Measurements from ENCODE around the gene LEO1. TPM values are rescaled to one million over a fixed set of nuclear protein-coding genes. Genes with fewer than 3 reads are reported as not detected.

Gene LEO1
- polyA plus RNA-seq (2013, experiment 1 of 2): 37.0 TPM
- 37.0 TPM for polyA plus RNA-seq (2013, experiment 2 of 2)

GRCh38 chr15:51971375-51972133, at the start of gene LEO1:
LEO1 (minus strand) TSS chr15:51971778; CDS start chr15:51971745, 33 bp downstream.
- H2BK120ac ChIP-seq (ENCODE audit: low read depth, low read length): no peak within 1 kb of the TSS
- peak; percentile 99 for DNase-seq
- no CpG with 5 or more reads among the region's 58 CpGs for WGBS (ENCODE audit: extremely low coverage, insufficient coverage, low lambda C conversion rate)
- peak within 1 kb of the TSS; percentile 99 for H3K9ac ChIP-seq (ENCODE audit: low read length)
- H3K18ac ChIP-seq (ENCODE audit: low read length): peak within 1 kb of the TSS; percentile 20
- H3K79me1 ChIP-seq (ENCODE audit: low read length): peaks cover 12% of the 10 kb centered on the region
- no peaks in the 10 kb centered on the region for H3K36me3 ChIP-seq (ENCODE audit: control insufficient read depth, insufficient read depth, low read length)
- peak within 1 kb of the TSS; percentile 100 for H3K4me3 ChIP-seq (ENCODE audit: low read length)
- peak within 1 kb of the TSS; percentile 78 for H2AK5ac ChIP-seq (ENCODE audit: low read length)
- no peak within 1 kb of the TSS for H4K5ac ChIP-seq (ENCODE audit: low read length)
- H2BK15ac ChIP-seq (replicated peaks; ENCODE audit: low read depth): no peak within 1 kb of the TSS
- H3K4me2 ChIP-seq (ENCODE audit: low read length): peak within 1 kb of the TSS; percentile 98
- peak within 1 kb of the TSS; percentile 58 for H4K8ac ChIP-seq (ENCODE audit: low read depth, low read length)
- peak within 1 kb of the TSS; percentile 91 for H2BK5ac ChIP-seq (ENCODE audit: low read length)
- H3K56ac ChIP-seq (ENCODE audit: low read length): peak within 1 kb of the TSS; percentile 100
- H3K79me2 ChIP-seq (ENCODE audit: control insufficient read depth, insufficient read depth, low read length): peaks cover 24% of the 10 kb centered on the region
- H3K4ac ChIP-seq (ENCODE audit: low read depth, low read length): no peak within 1 kb of the TSS
- peak within 1 kb of the TSS; percentile 98 for H3K23ac ChIP-seq (ENCODE audit: low read length)
- peak within 1 kb of the TSS; percentile 46 for H3K27ac ChIP-seq (ENCODE audit: low read depth, low read length)
- no peaks in the 10 kb centered on the region for H3K27me3 ChIP-seq (ENCODE audit: insufficient read depth, low read length, poor library complexity)
- H3K4me1 ChIP-seq (ENCODE audit: control insufficient read depth, low read depth, low read length): no peaks in the 10 kb centered on the region

- Histone ChIP-seq H2BK15ac (replicated peaks; ENCODE audit: low read depth) (no peak overlapping the region), H3K4me3 (ENCODE audit: low read length) (no peak overlapping the region), H3K4ac (ENCODE audit: low read depth, low read length) (no peak overlapping the region), H3K27me3 (ENCODE audit: insufficient read depth, low read length, poor library complexity) (no peaks in the 10 kb centered on the region), H2AK5ac (ENCODE audit: low read length) (no peak overlapping the region), H3K56ac (ENCODE audit: low read length) (no peak overlapping the region), H2BK120ac (ENCODE audit: low read depth, low read length) (no peak overlapping the region), H3K4me1 (ENCODE audit: control insufficient read depth, low read depth, low read length) (peaks cover 3% of the 10 kb centered on the region), H3K18ac (ENCODE audit: low read length) (no peak overlapping the region), H3K79me2 (ENCODE audit: control insufficient read depth, insufficient read depth, low read length) (peaks cover 49% of the 10 kb centered on the region), H4K5ac (ENCODE audit: low read length) (no peak overlapping the region), H4K8ac (ENCODE audit: low read depth, low read length) (no peak overlapping the region), H3K4me2 (ENCODE audit: low read length) (no peak overlapping the region), H3K36me3 (ENCODE audit: control insufficient read depth, insufficient read depth, low read length) (no peaks in the 10 kb centered on the region), H3K27ac (ENCODE audit: low read depth, low read length) (no peak overlapping the region), H3K9ac (ENCODE audit: low read length) (no peak overlapping the region), H3K23ac (ENCODE audit: low read length) (no peak overlapping the region), H3K79me1 (ENCODE audit: low read length) (no peaks in the 10 kb centered on the region), H2BK5ac (ENCODE audit: low read length) (no peak overlapping the region)
- peak; percentile 80 for DNase-seq
- no CpG with 5 or more reads among the region's 4 CpGs for WGBS (ENCODE audit: extremely low coverage, insufficient coverage, low lambda C conversion rate)
These were observed 49.6 kb upstream of the LEO1 start for GRCh38 chr15:52021128-52021671.

DNA sequence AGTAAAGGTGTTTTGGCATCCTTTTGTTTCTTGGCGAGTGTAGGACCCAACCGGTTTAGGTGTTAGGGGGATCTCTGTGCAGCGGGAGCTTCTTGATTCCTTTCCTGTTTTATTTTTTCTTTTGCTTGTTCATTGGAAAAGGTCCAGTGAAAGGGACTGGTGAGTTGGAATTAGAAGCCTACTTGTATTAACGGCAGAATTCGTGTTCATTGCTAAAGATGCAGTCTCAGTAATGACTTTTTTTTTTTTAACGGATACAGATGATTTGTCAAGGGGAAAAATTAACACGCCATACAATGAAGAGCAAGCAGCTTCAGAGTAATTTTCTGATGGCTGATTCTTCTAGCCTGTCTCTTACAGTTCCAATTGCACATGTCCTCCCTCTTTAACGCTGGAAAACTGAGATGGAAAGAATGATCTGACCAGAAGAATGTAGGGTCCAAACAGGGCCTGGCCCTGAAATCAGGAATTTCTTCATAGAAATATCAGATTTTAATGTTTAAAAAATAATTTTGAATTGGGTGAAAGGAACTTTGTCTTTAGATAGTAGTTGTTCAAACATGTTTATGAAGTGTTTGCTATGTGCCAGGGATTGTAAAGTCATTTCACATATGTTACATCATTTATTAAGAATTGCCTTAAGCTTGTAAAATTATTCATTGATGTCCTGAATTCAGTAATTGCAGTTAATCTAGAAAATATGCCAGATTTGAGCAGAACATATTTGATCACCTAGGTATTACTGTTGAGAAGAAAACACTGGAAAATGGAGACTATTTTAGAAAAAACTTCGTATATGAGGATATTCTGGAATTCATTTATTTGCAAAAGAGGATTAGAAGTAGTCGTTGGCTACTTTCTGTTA, 48.9 kb upstream of the LEO1 start:
- Histone ChIP-seq H4K8ac (ENCODE audit: low read depth, low read length) (no peak overlapping the region), H3K9ac (ENCODE audit: low read length) (peak overlapping the region; percentile 76), H3K27me3 (ENCODE audit: insufficient read depth, low read length, poor library complexity) (no peaks in the 10 kb centered on the region), H3K79me2 (ENCODE audit: control insufficient read depth, insufficient read depth, low read length) (peaks cover 43% of the 10 kb centered on the region), H3K18ac (ENCODE audit: low read length) (peak overlapping the region; percentile 82), H2BK5ac (ENCODE audit: low read length) (no peak overlapping the region), H3K36me3 (ENCODE audit: control insufficient read depth, insufficient read depth, low read length) (no peaks in the 10 kb centered on the region), H3K79me1 (ENCODE audit: low read length) (no peaks in the 10 kb centered on the region), H3K4me3 (ENCODE audit: low read length) (peak overlapping the region; percentile 59), H3K4me2 (ENCODE audit: low read length) (peak overlapping the region; percentile 89), H3K23ac (ENCODE audit: low read length) (no peak overlapping the region), H3K4ac (ENCODE audit: low read depth, low read length) (no peak overlapping the region), H2AK5ac (ENCODE audit: low read length) (no peak overlapping the region), H3K4me1 (ENCODE audit: control insufficient read depth, low read depth, low read length) (peaks cover 3% of the 10 kb centered on the region), H2BK120ac (ENCODE audit: low read depth, low read length) (no peak overlapping the region), H3K56ac (ENCODE audit: low read length) (peak overlapping the region; percentile 90), H2BK15ac (replicated peaks; ENCODE audit: low read depth) (no peak overlapping the region), H3K27ac (ENCODE audit: low read depth, low read length) (peak overlapping the region; percentile 71), H4K5ac (ENCODE audit: low read length) (no peak overlapping the region)
- no peak for DNase-seq
- WGBS (ENCODE audit: extremely low coverage, insufficient coverage, low lambda C conversion rate): no CpG with 5 or more reads among the region's 10 CpGs

DNA sequence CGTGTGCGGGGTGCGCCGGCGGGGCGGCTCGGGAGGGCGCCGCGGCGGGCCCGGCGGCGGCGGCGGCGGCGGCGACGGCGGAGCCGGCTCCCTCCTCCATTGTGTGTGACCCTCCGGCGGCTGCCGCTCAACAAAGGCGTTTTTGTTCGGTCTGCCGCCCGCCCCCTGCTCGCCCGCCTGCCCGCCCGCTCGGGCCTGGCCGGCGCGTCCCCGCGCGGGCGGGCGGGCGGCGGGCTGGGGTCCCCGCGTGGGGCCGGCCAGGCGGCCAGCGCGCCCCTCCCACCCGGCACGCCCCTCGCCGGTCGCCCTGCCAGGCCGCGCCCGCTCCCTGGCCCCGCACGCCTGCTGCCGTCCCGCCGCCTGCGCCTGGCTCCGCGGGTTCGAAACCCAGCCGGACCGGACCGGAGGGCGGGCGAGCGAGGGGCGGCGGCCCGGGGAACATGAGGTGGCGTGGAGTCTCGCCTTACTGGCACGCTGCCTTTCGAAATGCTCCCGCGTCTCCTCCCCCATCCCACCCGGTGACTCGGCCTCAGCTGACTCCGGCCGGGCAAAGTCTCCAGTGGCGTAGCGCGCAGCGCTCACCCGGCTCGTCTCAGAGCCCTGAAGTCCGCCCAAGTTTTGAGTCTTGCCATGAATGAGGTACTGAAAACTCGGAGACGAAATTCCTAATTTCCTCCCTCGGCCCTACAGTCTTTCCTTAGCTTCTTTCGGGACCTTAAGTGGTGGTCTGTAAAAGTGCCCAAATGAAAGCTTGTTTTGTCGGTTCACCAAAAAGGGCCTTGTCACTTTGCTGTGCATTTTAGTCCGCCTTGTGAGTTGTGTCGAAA, 48.0 kb upstream of the LEO1 start:
- Histone ChIP-seq H3K23ac (ENCODE audit: low read length) (no peak overlapping the region), H3K4me1 (ENCODE audit: control insufficient read depth, low read depth, low read length) (peaks cover 3% of the 10 kb centered on the region), H3K36me3 (ENCODE audit: control insufficient read depth, insufficient read depth, low read length) (no peaks in the 10 kb centered on the region), H3K9ac (ENCODE audit: low read length) (peak overlapping the region; percentile 93), H2AK5ac (ENCODE audit: low read length) (no peak overlapping the region), H3K27ac (ENCODE audit: low read depth, low read length) (peak overlapping the region; percentile 85), H3K79me2 (ENCODE audit: control insufficient read depth, insufficient read depth, low read length) (peaks cover 36% of the 10 kb centered on the region), H2BK15ac (replicated peaks; ENCODE audit: low read depth) (no peak overlapping the region), H3K27me3 (ENCODE audit: insufficient read depth, low read length, poor library complexity) (no peaks in the 10 kb centered on the region), H4K8ac (ENCODE audit: low read depth, low read length) (no peak overlapping the region), H2BK5ac (ENCODE audit: low read length) (peak overlapping the region; percentile 55), H3K4me3 (ENCODE audit: low read length) (peak overlapping the region; percentile 88), H3K4me2 (ENCODE audit: low read length) (peak overlapping the region; percentile 89), H3K4ac (ENCODE audit: low read depth, low read length) (peak overlapping the region; percentile 83), H2BK120ac (ENCODE audit: low read depth, low read length) (no peak overlapping the region), H3K56ac (ENCODE audit: low read length) (peak overlapping the region; percentile 97), H3K79me1 (ENCODE audit: low read length) (no peaks in the 10 kb centered on the region), H3K18ac (ENCODE audit: low read length) (peak overlapping the region; percentile 82), H4K5ac (ENCODE audit: low read length) (no peak overlapping the region)
- peak; percentile 76 for DNase-seq
- no CpG with 5 or more reads among the region's 100 CpGs for WGBS (ENCODE audit: extremely low coverage, insufficient coverage, low lambda C conversion rate)

DNA sequence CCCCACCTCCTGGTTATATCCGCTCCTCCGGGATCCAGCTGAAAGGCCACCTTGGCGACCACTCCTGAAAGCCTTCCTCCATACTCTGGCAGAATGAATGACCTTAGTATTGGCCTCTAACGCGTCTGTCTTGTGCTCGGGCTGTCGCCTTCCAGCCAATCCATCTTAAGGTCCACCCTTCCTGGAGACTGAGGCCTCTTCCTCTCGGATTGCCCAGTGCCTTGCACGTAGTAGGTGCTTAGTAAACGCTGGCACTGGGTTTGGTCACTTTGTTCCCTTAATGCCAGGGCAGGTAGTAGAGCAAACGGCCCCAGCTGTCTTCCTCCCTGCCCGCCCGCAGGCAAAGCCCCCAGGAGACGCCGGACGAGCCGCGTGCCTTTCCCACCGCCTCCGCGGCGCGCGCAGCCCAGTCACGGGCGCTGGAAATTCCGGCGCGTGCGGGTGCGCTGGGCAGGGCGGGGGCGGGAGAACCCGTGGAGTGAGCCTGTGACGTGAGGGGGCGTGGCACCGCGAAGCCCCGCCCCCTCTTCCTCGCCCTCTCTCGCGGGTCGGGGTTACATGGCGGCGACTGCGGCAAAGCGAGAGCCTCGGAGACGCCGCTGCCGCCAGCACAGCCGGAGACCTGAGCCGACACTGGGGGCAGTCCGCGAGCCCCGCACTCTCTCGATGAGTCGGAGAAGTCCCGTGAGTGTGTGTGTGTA, 47.3 kb upstream of the LEO1 start, which contains the start of gene MAPK6:
MAPK6 (plus strand) TSS at position 527 of the 701 bp plus-strand sequence. CDS start 27,242 bp downstream, outside the sequence.
- Histone ChIP-seq H3K79me1 (ENCODE audit: low read length) (no peaks in the 10 kb centered on the region), H4K5ac (ENCODE audit: low read length) (no peak within 1 kb of the TSS), H3K36me3 (ENCODE audit: control insufficient read depth, insufficient read depth, low read length) (no peaks in the 10 kb centered on the region), H3K56ac (ENCODE audit: low read length) (peak within 1 kb of the TSS; percentile 97), H3K4me2 (ENCODE audit: low read length) (peak within 1 kb of the TSS; percentile 89), H3K79me2 (ENCODE audit: control insufficient read depth, insufficient read depth, low read length) (peaks cover 31% of the 10 kb centered on the region), H3K9ac (ENCODE audit: low read length) (peak within 1 kb of the TSS; percentile 93), H4K8ac (ENCODE audit: low read depth, low read length) (no peak within 1 kb of the TSS), H3K23ac (ENCODE audit: low read length) (no peak within 1 kb of the TSS), H3K18ac (ENCODE audit: low read length) (peak within 1 kb of the TSS; percentile 82), H2AK5ac (ENCODE audit: low read length) (peak within 1 kb of the TSS; percentile 44), H3K4me1 (ENCODE audit: control insufficient read depth, low read depth, low read length) (peaks cover 3% of the 10 kb centered on the region), H2BK120ac (ENCODE audit: low read depth, low read length) (no peak within 1 kb of the TSS), H3K4me3 (ENCODE audit: low read length) (peak within 1 kb of the TSS; percentile 88), H2BK15ac (replicated peaks; ENCODE audit: low read depth) (no peak within 1 kb of the TSS), H2BK5ac (ENCODE audit: low read length) (peak within 1 kb of the TSS; percentile 55), H3K4ac (ENCODE audit: low read depth, low read length) (peak within 1 kb of the TSS; percentile 83), H3K27me3 (ENCODE audit: insufficient read depth, low read length, poor library complexity) (no peaks in the 10 kb centered on the region), H3K27ac (ENCODE audit: low read depth, low read length) (peak within 1 kb of the TSS; percentile 85)
- DNase-seq: peak; percentile 93
- no CpG with 5 or more reads among the region's 59 CpGs for WGBS (ENCODE audit: extremely low coverage, insufficient coverage, low lambda C conversion rate)

Measured in mesendoderm (in vitro differentiated cells).